Hematopoietic multipotent progenitor cell treated with erythropoietin and hydrocortisone succinate and interleukin-3 and kit ligand, for 15 days (in vitro differentiated cells): ENCODE results near the gene PHF2.

Experiments
- DNase-seq: peaks from one replicate; pipeline ENCODE4 v3.0.0-alpha.2; 2015; ENCODE audit warnings: low spot score

PHF2 gene

GRCh38 chr9:93678199-93679019 is 102.0 kb downstream of the PHF2 start:
- no peak for DNase-seq

DNA sequence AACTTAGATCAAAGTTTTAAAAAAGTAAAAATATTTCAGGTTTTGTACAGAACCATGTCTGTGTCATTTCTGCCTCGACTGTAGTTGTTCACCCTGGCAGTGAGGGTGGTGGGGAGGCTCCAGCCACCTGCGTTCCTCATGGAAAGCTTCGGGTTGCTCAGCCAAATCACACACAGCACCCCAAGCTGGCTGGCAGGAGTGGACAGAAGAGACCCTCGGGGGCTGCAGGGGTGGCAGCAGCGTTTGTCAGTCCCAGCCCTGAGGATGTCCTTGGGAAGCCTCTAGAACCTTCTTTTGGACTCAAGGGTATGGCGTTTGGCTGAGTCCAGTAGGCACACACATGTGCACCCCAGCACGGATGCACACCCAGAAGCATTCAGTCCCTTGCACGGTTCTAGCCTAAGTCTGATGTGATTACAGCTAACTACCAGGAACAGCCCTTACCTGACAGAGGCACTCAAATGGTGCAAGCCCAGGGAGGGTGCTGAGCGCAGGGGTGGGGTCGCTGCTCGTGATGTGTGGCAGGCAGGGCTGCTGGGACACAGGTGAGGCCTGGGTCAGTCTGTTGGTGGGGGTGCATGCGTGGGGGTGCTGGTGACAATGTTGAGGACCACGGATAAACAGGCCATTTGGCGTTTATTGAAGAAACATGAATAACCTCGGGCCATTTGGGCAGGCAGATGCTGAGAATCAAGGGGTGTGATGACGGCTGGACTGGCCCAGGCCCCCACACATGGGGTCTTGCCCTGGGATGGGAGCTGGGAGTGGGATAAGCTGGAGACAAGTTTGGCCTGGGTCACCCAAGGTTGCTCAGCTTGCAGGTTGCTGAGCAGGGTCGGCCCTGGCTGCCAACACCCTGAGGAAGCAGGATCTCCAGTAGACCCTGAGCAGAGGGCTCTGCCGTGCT is 103.4 kb downstream of the PHF2 start:
- DNase-seq = no peak

DNA sequence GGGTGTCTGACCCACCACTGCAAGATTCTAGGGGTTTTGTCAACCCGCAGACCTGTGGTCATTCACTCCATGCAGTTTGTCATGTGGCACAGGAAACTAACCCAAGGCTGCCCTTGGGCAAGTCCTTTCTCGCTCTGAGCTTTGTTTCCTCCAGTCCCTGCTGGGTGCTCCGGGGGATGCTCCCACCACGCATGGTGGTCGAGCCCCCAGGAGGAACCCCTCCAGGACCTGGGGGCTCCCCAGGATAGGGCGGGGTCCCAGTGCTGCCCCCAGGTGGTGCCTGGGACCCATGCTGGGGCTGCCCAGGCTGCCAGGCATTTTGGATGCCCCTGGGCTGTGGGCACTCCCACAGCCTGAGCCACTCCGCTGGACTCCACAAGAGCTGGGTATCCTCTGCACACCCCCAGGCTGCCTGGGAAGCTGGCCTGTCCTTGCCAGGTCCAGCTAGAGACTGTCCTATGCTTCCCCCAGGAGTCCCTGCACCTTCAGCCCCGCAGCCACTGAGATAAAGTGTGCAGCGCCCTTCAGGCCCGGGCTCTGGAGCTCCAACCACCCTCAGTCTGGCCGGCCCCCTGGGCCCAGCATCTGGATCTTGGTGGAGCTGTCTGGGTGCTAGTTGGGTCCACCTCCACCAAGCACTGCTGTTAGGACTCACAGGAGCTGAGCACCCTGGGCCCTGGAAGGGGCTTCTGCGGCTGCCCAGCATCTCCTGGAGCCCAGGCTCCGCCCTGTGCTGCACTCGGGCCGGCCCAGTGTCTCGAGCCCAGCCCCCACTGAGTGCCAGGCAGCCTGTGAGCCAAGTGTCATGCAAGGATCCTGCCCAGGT is 104.3 kb downstream of the PHF2 start:
- DNase-seq = no peak

DNA sequence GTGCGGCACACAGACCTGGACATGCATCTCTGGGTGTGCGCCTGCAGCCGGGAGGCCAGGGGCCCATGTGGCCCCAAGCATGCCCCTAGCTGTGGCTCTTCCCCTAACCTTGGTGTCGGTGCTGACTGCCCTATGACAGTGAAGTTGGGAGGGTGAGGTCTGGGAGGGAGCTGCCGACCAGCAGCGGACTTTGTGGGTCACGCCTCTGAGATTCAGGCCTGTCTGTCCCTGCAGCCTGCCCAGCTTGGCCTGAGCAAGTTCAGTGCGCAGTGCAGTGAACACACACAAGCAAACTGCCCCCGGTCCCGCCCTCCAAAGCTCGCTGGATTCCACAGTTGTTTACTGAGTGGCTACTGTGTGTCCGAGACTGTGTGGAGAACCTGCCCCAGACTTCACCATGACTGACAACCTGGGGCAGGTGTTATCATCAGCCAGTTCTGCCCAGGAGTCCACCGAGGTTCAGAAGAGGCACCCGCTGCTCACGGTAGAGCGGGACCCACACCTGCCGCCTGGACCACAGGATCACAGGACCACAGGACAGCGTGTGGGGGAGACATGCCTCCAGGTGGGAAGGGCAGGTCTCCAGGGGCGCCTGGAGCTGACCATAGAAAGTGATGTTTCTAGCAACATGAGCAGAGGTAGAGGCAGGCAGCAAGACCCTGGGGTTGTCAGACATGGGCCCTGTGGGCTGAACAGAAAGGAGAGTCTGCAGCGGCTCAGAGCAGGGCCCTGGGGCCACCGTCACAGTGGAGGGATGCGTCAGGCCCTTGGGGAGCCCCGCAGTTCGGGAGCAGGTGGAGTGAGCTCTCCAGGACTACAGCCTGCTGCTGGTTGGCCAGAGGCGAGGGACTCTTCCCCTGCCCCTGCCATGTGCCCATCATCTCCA is 105.1 kb downstream of the PHF2 start:
- no peak for DNase-seq

DNA sequence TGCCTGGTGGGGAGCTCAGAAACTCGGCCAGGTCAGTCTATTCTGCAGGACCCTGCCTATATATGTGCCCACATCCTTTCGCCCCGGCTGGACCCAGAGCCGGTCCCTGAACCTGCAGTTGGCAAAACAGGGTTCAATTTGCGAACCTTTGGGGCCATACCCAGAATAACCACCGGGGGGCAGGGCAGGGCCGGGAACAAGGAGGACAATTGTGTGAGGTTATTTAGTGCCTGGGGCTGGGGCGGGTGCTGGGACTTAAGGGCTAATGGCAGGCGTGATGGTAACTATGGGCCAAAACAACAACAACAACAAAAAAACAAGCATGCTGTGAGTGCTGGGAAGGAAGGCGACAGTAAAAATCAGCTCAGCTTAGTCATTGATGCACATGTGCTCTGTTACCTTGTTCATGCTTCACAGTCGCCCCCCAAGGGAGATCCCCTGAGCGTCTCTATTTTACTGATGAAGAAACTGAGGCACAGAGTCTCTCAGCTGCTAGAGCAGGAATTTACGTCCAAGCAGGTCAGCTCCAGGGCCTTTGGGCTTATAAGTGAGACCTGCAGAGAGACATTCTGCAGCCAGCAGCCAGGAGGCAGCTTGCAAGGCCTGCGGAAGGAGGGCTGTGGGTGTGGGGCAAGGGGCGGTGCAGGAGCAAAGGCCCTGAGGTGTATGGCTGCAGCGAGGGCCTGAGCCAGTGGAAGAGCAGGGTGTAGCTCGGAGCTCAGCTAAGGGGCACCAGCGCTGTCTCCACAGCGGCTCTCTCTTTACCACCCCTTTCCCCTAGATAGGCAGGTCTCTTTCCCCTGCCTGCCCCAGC is 106.0 kb downstream of the PHF2 start:
- peak; percentile 12 for DNase-seq

GRCh38 chr9:93683331-93684134 is 107.1 kb downstream of the PHF2 start:
- DNase-seq = no peak

GRCh38 chr9:93684161-93684765 is 107.9 kb downstream of the PHF2 start:
- DNase-seq = no peak

DNA sequence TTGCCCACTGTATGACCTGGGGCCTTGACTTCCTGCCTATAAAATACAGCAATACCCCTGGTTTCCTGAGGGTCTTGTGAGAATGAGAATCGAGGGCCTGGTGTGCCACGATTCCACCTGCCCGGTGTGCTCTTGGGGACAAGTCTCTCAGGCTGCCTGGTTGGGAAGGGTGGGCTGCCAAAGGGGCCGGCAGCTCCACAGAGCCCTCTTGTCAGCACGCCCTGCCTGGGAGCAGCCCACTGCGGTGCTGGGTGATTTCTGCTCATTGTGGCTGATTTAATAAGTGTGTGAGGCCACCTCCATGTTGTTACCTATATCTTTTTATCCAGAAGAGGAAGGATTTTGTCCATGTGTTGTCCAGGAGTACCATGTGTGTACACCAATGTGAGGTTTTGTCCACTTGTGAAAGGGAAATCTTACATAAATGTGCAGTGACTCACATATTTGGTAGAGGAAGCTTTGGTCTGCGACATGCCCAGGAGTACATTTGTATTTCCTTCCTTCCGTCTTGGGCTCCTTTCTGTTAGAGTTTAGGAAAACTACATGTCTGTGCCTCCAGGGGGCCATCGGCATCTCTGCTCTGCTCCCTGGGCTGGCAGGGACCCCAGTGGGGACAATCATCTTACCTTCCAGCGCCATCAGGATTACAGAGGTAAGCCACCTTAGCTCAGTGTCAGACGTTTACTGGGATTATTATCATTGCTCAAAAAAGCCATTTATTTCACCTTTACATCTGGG is 108.6 kb downstream of the PHF2 start:
- no peak for DNase-seq

GRCh38 chr9:93686127-93686879 is 109.9 kb downstream of the PHF2 start:
- DNase-seq = no peak

GRCh38 chr9:93686880-93687236 is 110.5 kb downstream of the PHF2 start:
- DNase-seq = no peak

GRCh38 chr9:93690618-93691017 is 114.2 kb downstream of the PHF2 start:
- DNase-seq = no peak

- DNase-seq = no peak
These were observed 116.7 kb downstream of the PHF2 start for GRCh38 chr9:93693129-93693528.

DNA sequence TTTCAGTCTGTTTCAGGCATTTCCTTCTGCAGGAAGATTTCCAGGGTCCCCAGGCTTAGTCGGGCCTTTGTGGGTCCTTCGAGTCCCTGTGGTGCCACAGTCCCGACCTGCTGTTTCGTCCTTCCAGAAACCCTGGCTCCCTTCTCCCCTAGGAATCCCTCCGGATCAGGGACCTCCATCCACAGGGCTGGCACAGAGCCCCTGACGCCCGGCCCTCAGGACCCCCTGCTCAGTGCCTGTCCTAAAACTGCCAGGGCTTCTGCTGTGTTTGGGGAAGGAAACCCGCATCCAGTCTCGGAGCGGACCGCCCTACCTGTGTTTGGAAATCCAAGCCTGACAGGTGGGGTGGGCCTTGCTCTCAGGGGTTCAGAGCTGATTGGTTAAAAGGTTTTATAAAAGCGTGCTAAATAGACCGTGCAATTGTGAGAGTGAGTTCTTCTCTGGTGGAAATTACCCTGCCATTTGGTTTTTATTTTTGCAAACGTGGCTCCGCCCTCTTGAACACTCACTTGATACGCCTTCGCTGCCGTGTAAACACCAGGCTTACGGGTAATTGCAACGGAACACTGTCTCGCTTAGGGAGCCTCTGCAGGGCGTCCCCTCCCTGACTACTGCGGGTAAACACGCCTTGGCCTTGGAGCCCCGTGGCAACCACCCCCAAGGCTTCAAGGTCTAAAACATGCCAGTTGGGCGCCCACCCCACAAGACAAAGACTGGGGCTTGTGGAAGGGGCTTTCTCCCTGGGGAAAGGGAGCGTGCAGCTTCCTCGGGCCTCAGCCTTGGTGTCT is 121.2 kb downstream of the PHF2 start:
- no peak for DNase-seq

DNA sequence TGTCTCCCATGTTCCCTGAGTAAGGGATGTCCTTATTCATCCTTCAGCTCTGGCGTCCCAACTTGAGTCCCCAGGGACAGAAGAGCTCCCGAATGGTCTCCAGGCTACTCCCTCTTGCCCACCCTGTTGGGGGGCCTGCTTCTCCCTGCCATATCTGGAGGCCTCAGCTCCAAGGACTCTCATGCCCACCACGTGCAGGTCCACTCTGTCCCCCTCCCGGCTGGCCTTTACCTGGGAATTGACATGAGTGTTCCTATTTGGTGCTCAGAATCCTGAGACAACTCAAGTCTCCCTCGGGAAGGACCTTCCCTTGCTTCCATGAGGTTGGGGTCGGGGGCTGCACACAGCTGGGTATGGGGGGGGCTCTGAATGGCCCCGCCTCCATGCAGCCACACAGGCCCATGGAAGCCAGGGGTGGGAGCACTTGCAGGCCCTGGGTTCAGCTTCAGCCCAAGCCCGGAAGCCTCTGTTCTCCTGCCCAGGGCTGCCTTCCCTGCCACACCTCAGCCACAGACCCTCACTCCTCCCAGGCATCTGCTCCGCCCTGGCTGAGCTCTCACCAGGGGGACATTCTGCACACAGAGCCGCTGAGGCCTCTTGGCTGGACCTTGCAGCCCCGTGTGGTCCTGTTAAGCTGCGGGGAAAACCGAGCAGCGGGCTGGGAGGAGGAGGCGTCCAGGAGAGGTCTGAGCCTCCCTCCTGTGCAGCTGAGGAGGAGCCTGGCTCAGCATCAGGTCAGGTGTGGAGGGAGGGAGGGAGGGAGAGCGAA is 121.9 kb downstream of the PHF2 start:
- DNase-seq = no peak

DNA sequence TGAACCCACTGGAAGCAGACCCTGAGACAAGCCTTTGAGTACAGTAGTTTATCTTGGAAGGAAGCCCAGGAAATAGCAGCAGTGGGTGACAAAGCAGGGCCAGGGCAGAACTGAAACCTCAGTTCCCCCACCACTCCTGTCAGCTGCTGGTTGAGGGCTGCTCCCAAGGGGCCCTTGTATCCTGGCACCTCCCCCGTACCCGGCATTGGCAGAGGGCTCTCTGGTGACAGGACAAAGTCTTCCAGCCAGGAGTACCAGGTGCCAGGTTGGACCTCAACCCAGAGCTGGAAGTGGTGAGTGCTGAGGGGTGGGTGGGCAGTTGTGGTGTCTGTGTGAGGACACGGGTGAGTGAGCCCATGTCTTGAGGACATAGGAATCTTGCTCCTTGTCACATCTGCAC is 123.3 kb downstream of the PHF2 start:
- no peak for DNase-seq
